CD1c-positive myeloid dendritic cell (primary cell): ENCODE results near the gene TBC1D3B.
"Not testable (repeated sequence)": the region's sequence is repeated elsewhere in the genome, so short reads cannot be mapped to it uniquely, and the experiment has no call there.

Source experiments
- DNase-seq: peaks from one replicate; pipeline ENCODE4 v3.0.0-alpha.2; 2016; ENCODE audit errors: extremely low spot score

Gene TBC1D3B

GRCh38 chr17:36176536-36176935, at the start of gene TBC1D3B:
TSS of gene TBC1D3B (minus strand) at chr17:36176636. CDS start at chr17:36175050, 1,586 bp downstream.
- DNase-seq = not testable (repeated sequence)

DNA sequence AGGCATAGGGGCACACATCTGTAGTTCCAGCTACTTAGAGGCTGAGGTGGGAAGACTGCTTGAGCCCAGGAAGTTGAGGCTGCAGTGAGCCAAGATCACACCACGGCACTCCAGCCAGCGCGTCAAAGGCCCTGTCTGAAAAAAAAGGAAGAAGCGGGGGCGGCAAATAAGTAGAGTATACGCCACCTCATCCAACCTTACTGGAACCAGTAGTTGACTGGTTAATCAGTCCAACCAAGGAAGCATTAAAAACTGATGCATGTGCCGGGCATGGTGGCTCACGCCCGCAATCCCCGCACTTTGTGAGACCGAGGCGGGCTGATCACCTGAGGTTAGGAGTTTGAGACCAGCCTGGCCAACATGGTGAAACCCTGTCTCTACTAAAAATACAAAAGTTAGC, 46.5 kb upstream of the TBC1D3B start:
- peak; percentile 49 for DNase-seq

DNA sequence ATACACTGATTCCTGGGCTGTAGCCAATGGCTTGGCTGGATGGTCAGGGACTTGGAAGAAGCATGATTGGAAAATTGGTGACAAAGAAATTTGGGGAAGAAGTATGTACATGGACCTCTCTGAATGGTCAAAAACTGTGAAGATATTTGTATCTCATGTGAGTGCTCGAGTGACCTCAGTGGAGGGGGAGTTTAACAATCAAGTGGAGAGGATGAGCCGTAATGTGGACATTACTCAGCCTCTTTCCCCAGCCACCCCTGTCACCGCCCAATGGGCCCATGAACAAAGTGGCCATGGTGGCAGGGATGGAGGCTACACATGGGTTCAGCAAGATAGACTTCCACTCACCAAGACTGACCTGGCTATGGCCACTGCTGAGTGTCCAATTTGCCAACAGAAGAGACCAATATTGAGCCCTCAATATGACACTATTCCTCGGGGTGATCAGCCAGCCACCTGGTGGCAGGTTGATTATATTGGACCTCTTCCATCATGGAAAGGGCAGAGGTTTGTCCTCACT, 45.2 kb upstream of the TBC1D3B start:
- not testable (repeated sequence) for DNase-seq

DNA sequence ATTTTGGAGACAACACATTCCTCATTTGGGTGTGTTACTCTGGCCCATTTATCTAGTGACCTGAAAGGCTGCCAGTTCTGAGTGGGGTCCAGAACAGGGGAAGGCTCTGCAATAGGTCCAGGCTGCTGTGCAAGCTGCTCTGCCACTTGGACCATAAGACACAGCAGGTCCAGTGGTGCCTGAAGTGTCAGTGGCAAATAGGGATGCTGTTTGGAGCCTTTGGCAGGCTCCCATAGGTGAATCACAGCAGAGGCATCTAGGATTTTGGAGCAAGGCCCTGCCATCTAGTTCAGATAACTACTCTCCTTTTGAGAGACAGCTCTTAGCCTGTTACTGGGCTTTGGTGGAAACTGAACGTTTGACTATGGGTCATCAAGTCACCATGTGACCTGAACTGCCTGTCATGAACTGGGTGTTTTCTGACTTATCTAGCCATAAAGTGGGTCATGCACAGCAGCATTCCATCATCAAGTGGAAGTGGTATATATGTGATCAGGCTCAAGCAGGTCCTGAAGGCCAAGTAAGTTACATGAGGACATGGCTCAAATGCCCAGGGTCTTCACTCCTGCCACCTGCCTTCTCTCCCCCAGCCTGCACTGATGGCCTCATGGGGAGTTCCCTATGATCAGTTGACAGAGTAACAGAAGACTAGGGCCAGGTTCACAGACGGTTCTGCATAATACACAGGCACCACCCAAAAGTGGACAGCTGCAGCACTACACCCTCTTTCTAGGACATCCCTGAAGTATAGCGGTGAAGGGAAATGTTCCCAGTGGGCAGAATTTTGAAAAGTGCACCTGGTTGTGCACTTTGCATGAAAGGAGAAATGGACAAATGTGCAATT, 44.5 kb upstream of the TBC1D3B start:
- not testable (repeated sequence) for DNase-seq

DNA sequence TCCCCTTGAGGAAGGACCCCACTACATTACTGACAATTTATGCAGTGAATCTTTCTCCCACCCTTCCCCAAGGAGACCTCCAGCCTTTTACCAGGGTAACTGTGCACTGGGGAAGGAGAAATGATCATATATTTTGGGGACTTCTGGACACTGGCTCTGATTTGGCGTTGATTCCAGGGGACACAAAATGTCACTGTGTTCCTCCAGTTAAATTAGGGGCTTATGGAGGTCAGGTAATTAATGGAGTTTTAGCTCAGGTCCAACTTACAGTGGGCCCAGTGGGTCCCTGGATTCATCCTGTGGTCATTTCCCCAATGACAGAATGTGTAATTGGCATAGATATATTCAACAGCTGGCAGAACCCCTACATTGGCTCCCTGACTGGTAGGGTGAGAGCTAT, 43.1 kb upstream of the TBC1D3B start:
- DNase-seq = not testable (repeated sequence)

DNA sequence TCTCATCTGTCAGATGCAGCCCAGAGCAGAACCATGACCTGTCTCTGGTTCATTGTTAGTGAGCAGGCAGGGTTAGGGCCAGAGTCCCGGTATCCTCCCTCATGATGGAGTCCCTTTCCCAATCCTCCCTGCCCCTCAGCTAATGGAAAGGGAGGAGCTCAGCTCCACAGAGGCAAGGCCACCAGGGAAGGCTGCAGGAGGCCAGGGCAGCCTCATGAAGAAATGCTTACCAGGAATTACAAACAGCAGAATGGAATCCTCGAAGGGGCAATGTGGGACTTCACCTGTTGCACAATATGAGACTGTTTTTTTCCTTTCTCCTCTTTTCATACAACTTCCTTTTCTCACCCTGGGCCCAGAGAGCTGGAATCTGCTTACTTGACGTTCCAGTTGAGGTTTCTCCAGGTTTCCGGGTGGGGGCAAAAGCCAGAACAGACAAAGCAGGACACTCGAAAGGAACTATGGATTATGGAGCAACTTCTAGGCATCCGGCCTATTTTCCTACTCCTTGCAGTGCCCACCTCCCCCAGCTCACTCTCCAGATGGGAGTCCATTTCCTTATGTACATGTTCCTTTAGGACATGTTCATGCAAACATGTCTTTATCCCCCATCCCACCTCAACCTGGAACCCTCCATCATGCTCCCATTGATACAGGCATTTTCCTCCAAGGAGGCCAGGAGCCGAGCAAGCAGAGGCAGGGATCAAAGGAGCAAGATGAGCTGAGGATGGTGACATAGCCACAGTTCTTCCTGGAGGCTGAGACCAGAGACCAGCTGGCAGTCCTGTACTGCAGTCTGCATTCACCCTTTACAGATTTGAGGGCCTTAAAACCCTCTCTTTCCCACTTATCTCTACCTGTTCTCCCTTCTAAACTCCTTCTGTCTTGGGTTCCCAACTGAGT, 39.2 kb upstream of the TBC1D3B start:
- not testable (repeated sequence) for DNase-seq

DNA sequence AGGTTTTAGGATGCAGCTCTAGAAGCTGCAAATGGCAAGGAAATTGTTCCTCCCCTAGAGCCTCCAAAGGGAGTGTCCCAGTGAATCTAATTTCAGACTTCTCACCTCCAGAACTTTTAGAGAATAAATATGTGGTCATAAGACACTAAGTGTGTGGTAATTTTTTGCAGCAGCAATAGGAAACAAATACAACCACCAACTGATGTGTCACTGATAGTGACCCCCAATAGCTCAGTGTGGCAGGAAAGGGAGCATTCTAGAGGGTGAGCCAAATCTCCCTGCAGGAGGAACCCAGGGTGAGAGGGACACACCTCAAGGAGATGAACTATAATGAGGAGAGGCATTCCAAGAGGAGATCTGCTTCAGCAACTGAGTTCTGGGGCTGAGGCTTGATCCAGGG, 38.5 kb upstream of the TBC1D3B start:
- DNase-seq = no peak

DNA sequence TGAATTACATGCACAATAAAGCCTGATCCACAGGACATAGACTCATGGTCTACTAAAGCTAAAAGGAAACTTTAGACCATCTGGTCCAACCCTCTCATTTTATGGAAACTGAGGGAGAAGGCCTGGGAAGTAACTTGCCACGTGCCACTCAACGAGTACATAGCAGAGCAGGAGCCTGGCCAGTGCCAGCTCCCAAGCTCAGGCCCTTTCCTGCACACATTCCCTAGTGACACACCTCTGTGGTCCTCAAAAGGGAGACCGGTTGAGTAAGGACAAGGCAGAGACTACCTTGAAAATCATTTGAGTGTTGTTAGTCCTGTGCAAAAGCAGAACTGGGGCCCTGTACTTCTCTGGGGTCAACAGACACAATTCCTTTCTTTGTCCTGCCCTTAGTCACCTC, 37.3 kb upstream of the TBC1D3B start:
- DNase-seq = no peak

DNA sequence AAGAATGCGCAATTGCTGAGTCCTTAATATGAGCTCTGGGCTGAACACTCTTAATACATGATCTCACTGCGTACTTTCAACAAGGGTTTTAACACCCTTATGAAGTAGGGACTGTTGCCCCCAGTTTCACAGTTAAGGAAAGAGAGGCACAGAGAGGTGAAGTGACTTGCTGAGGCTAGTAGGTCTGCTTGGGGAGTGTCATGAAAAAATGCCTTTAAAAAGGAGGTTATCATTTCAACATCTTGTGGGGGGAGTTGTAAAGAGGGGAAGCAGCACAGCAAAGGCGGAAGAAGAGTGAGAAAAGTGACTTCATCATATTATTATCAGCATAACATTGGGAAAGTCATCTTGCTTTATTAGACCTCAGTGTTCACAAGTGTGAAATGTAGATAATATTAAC, 36.5 kb upstream of the TBC1D3B start:
- DNase-seq = peak; percentile 53

DNA sequence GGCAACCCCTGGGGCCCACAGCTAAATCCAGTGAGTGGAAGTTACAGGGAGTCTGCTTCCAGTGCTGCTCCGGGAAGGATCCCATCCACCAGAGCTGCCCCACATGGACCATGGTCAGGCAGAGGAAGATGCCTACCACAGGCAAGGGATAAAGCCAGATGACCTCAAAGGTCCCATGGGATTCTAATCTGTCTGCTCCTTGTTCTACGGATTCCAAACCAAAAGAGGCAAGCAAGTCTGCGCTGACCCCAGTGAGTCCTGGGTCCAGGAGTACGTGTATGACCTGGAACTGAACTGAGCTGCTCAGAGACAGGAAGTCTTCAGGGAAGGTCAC, 35.8 kb upstream of the TBC1D3B start:
- no peak for DNase-seq

GRCh38 chr17:36211484-36212271, 35.2 kb upstream of the TBC1D3B start:
- peak; percentile 89 for DNase-seq

- DNase-seq = peak; percentile 75
Observed at GRCh38 chr17:36210439-36211211, 34.2 kb upstream of the TBC1D3B start, which contains the start of gene CCL4L2. TSS of gene CCL4L2 (plus strand) at chr17:36211063.

DNA sequence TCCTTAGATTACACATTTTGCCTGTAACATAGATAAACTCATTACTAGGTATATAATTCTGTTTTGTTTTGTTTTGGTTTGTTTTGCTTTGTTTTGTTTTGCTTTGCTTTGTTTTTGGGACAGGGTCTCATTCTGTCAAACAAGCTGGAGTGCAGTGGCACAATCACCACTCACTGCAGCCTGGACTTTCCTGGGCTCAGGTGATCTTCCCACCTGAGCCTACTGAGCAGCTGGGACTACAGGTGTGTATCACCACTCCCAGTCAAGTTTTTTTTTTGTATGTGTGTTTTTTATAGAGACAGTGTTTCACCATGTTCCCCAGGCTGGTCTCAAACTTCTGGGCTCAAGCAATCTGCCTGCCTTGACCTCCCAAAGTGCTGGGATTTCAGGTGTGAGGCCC, 33.1 kb upstream of the TBC1D3B start:
- no peak for DNase-seq

DNA sequence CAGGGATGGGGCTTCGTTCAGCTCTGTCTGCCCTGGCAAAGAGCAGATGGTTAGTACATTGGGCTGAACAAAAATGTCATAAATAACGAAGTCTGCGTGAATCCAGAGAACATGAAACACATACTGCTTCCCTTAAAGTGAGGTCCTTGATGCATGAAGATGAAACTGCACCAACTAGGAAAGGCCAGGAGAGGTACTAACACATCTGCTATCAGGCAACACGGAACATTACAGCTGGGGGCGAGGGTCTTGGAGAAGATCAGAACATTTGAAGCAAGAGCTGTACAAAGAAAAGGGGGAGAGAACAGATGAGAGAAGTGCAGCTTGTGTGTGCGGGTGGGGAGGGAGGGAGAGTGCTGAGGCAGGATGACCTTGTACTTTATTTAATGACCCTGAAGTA, 30.9 kb upstream of the TBC1D3B start:
- DNase-seq = not testable (repeated sequence)

DNA sequence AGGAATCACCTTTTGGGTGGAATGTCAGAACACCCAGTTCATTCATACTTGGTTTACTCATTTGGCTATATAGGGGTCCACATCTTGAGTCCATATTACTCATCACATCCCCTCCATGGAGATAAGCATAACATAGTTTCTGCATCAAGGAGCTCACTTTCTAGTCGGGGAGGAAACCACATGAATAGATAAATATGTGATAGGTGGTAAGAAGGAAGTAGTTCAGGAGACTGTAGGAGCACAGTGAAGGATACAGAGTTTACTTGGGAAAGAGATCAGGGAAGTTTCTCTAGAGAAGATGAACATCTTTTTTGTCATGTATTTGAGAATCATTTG, 30.0 kb upstream of the TBC1D3B start:
- DNase-seq = peak; percentile 39

- peak; percentile 37 for DNase-seq
Observed at GRCh38 chr17:36205637-36206485, 29.4 kb upstream of the TBC1D3B start.

GRCh38 chr17:36204724-36205500, 28.5 kb upstream of the TBC1D3B start:
- DNase-seq = no peak

DNA sequence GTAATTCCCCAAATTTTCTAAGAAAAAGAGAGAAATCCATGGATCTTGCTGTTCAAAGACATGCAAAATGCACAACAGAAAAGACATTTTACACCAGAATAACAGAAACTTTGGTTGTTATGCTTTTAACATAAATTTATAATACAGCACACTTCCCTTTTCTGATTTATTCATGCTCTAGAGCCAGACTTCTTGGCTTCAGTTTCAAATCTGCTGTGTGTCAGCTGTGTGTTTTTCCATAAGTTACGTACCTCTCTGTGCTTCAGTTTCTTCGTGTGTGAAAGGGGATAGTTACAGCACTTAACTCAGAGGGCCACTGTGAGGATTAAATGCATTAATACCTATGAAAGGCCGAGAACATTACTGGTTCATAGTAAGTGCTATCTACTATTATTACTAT, 26.9 kb upstream of the TBC1D3B start:
- peak; percentile 27 for DNase-seq

DNA sequence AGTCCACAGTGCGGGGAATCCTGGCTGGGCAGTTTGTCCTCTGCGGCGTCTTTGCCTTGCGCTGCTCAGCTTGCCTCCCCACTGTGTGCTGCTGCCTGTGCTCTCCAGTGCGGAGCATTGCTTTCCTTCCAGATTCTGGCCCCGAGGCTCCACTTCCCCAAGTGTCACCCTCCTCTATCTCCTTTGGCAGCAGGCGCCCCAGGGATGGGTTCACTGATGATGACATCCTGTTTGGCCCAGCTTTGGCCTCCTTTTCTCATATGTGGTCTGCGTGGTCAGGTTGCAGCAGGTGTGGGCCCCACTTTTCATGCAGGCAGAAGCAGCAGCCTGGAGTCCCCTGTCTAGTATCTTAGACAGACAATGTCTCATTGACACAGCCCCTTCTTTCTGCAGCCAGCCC, 25.1 kb upstream of the TBC1D3B start:
- DNase-seq = peak; percentile 38
